Motor neuron (in vitro differentiated cells): Measurements from ENCODE around the gene SFXN5. TPM values are rescaled to one million over a fixed set of nuclear protein-coding genes. Genes with fewer than 3 reads are reported as not detected.
A peak's percentile ranks its signal among the peaks of the same experiment; 100 is the strongest.

ENCODE experiments used
- ATAC-seq, 8 experiments: fragments of 200-7000 bp; cut with Tn5 transposase; replicated peaks in 6 of 8; 2 replicates each; pipeline ENCODE4 v1.8.0; 2021; ENCODE audit warnings: mild to moderate bottlenecking in 8 of 8, moderate library complexity in 8 of 8
- H3K27ac ChIP-seq, 2 donors: fragments of 250-450 bp; sonication (Bioruptor Pico); 2 replicates each; pipeline ENCODE4 v1.9.0; 2021; ENCODE audit warnings: antibody characterized with exemption in 2 of 2, mild to moderate bottlenecking in 2 of 2, moderate library complexity in 1 of 2
- H3K4me1 ChIP-seq, 2 donors: fragments of 250-450 bp; sonication (Bioruptor Pico); replicated peaks in 1 of 2; 2 replicates each; pipeline ENCODE4 v1.6.1; 2021; ENCODE audit warnings: antibody characterized with exemption in 2 of 2, mild to moderate bottlenecking in 2 of 2, moderate library complexity in 1 of 2
- H3K4me3 ChIP-seq, 5 donors: fragments of 250-450 bp; sonication (Bioruptor Pico); 2 replicates each; pipeline ENCODE4 v1.9.0; 2021; ENCODE audit warnings: antibody characterized with exemption in 5 of 5, mild to moderate bottlenecking in 5 of 5, moderate library complexity in 4 of 5
- WGBS, 10 experiments: fragments of 450-650 bp; shearing (Covaris generic); methylation state at CpG; one replicate each; pipeline ENCODE4 v1.0.0; 2022; 5-methylcytosine and 5-hydroxymethylcytosine counted together
- in situ Hi-C, 9 experiments: fragments of 400-800 bp; cut with MboI; loops; one replicate each; pipeline ENCODE4 v1.15.0; 2021; ENCODE audit warnings: low sequenced_read_pairs in 9 of 9, low pct_unique_long_range_greater_than_20kb in 2 of 9; ENCODE audit not compliant: unreplicated experiment in 9 of 9
- total RNA-seq, 8 experiments: library from RNA; unstranded; fragments of 300-600 nt; gene quantifications; 2 replicates each; pipeline versions ENCODE4 v1.2.3 to v1.2.4, GENCODE V29; 2022

SFXN5 gene
- total RNA-seq, 8 experiments from 2014 or later = 6.4 to 35.6 (median 16.0) TPM

GRCh38 chr2:72961853-72962468 lies 109.6 kb downstream of the SFXN5 start:
- Histone ChIP-seq H3K4me1 (peaks cover 0 to 3% of the 10 kb centered on the region in 2 donors), H3K4me3 (no peak overlapping the region), H3K27ac (no peak overlapping the region)
- ATAC-seq = no peak
- 95 to 100% (median 100%) methylated on average over 1 to 3 of the region's 8 CpGs; no CpG with 5 or more reads in 7 of the 10 experiments for WGBS, 10 experiments
- in situ Hi-C loops = no loop called here

GRCh38 chr2:72961036-72961720 lies 110.3 kb downstream of the SFXN5 start:
- no peak for ATAC-seq
- 53 to 100% (median 96%) methylated on average over 1 to 9 of the region's 27 CpGs; no CpG with 5 or more reads in 4 of the 10 experiments for WGBS, 10 experiments
- H3K4me3 ChIP-seq = no peak overlapping the region
- in situ Hi-C loops = no loop called here
- H3K4me1 ChIP-seq = peaks cover 0 to 4% of the 10 kb centered on the region in 2 donors
- H3K27ac ChIP-seq = no peak overlapping the region

GRCh38 chr2:72959995-72960981 lies 111.2 kb downstream of the SFXN5 start:
- Histone ChIP-seq H3K27ac (no peak overlapping the region), H3K4me1 (peaks cover 6 to 13% of the 10 kb centered on the region in 2 donors), H3K4me3 (no peak overlapping the region)
- in situ Hi-C loops = no loop called here
- WGBS, 10 experiments = 97 to 100% (median 100%) methylated on average over 1 to 12 of the region's 26 CpGs; no CpG with 5 or more reads in 3 of the 10 experiments
- no peak for ATAC-seq

- ATAC-seq = no peak
- Histone ChIP-seq H3K4me1 (peaks cover 14 to 20% of the 10 kb centered on the region in 2 donors), H3K4me3 (no peak overlapping the region), H3K27ac (no peak overlapping the region)
- in situ Hi-C loops = no loop called here
- WGBS, 10 experiments = 60 to 100% (median 100%) methylated on average over 1 to 3 of the region's 8 CpGs; no CpG with 5 or more reads in 7 of the 10 experiments
Observed at GRCh38 chr2:72959554-72959953, 112.0 kb downstream of the SFXN5 start.

GRCh38 chr2:72958542-72959385 lies 112.7 kb downstream of the SFXN5 start:
- Histone ChIP-seq H3K27ac (no peak overlapping the region), H3K4me3 (no peak overlapping the region), H3K4me1 (peaks cover 15 to 25% of the 10 kb centered on the region in 2 donors)
- in situ Hi-C loops = no loop called here
- 80 to 100% (median 100%) methylated on average over 1 to 5 of the region's 13 CpGs; no CpG with 5 or more reads in 5 of the 10 experiments for WGBS, 10 experiments
- no peak for ATAC-seq

- 67 to 100% (median 100%) methylated on average over 1 to 2 of the region's 3 CpGs; no CpG with 5 or more reads in 4 of the 10 experiments for WGBS, 10 experiments
Observed at GRCh38 chr2:72956936-72957335, 114.6 kb downstream of the SFXN5 start.

GRCh38 chr2:72956050-72956395 lies 115.5 kb downstream of the SFXN5 start:
- ATAC-seq = no peak
- no peak overlapping the region for H3K27ac ChIP-seq
- peaks cover 15 to 22% of the 10 kb centered on the region in 2 donors for H3K4me1 ChIP-seq
- in situ Hi-C loops = no loop called here
- H3K4me3 ChIP-seq = no peak overlapping the region
- WGBS, 10 experiments = 80 to 100% methylated on average over 1 of the region's 2 CpGs; no CpG with 5 or more reads in 8 of the 10 experiments

More at GRCh38 chr2:72956936-72957335, 114.6 kb downstream of the SFXN5 start:
- H3K27ac ChIP-seq = no peak overlapping the region
- ATAC-seq = no peak
- H3K4me1 ChIP-seq = peaks cover 15 to 22% of the 10 kb centered on the region in 2 donors
- H3K4me3 ChIP-seq = no peak overlapping the region
- in situ Hi-C loops = no loop called here

- H3K4me1 ChIP-seq = peaks cover 15 to 22% of the 10 kb centered on the region in 2 donors
- peak in 5 of 8 experiments; percentile 84 to 94 (median 91) for ATAC-seq
- H3K27ac ChIP-seq = no peak overlapping the region
- in situ Hi-C loops = no loop called here
- 7 to 100% (median 57%) methylated on average over 1 to 5 of the region's 24 CpGs; no CpG with 5 or more reads in 2 of the 10 experiments for WGBS, 10 experiments
- no peak overlapping the region for H3K4me3 ChIP-seq
Observed at GRCh38 chr2:72955228-72956049, 116.1 kb downstream of the SFXN5 start.

- H3K27ac ChIP-seq = no peak overlapping the region
- no peak overlapping the region for H3K4me3 ChIP-seq
- 70% methylated on average over 3 of the region's 12 CpGs; no CpG with 5 or more reads in 9 of the 10 experiments for WGBS, 10 experiments
- no peak for ATAC-seq
- in situ Hi-C loops = no loop called here
- H3K4me1 ChIP-seq = peaks cover 15 to 22% of the 10 kb centered on the region in 2 donors
Observed at GRCh38 chr2:72954376-72955227, 116.9 kb downstream of the SFXN5 start.

GRCh38 chr2:72953976-72954375 lies 117.5 kb downstream of the SFXN5 start:
- 67 to 83% (median 83%) methylated on average over 3 to 4 of the region's 4 CpGs; no CpG with 5 or more reads in 7 of the 10 experiments for WGBS, 10 experiments
- Histone ChIP-seq H3K27ac (no peak overlapping the region), H3K4me1 (peaks cover 15 to 22% of the 10 kb centered on the region in 2 donors), H3K4me3 (no peak overlapping the region)
- in situ Hi-C loops = no loop called here
- ATAC-seq = no peak

- peaks cover 15 to 22% of the 10 kb centered on the region in 2 donors for H3K4me1 ChIP-seq
- WGBS, 10 experiments = 100% methylated on average over 1 of the region's 1 CpG; no CpG with 5 or more reads in 6 of the 10 experiments
- no peak overlapping the region for H3K27ac ChIP-seq
Observed at GRCh38 chr2:72953528-72953927, 118.0 kb downstream of the SFXN5 start.

More at GRCh38 chr2:72953528-72953927, 118.0 kb downstream of the SFXN5 start:
- ATAC-seq = no peak
- in situ Hi-C loops = no loop called here
- H3K4me3 ChIP-seq = no peak overlapping the region
